OCI-LY7 (cell line): Measurements from ENCODE around the gene IRS1. TPM values are rescaled to one million over a fixed set of nuclear protein-coding genes. Genes with fewer than 3 reads are reported as not detected.

Experiments used
- BruUV-seq: library from RNA; stranded (reverse); fragments of 400-500 nt; replicated peaks from 2 replicates; lab custom pipeline; 2021; lab: Mats Ljungman, UMichigan
- CTCF ChIA-PET: fragments of 300-600 bp; sonication (Branson Sonifier 250); formaldehyde crosslinking; loops from one replicate; lab custom pipeline; 2022; ENCODE audit warnings: antibody characterized with exemption; ENCODE audit not compliant: unreplicated experiment; lab: Charles Lee
- POLR2A ChIA-PET: fragments of 300-600 bp; sonication (Branson Sonifier 250); formaldehyde crosslinking; loops from one replicate; lab custom pipeline; 2022; ENCODE audit warnings: antibody characterized with exemption; lab: Charles Lee
- DNase-seq: peaks from one replicate; pipeline ENCODE4 v3.0.0-alpha.2; 2015; ENCODE audit warnings: low spot score
- H2AFZ ChIP-seq: fragments of 200-600 bp; sonication (generic), shearing (Covaris generic); 2 replicates; pipeline ENCODE4 v1.6.1; 2014; ENCODE audit warnings: mild to moderate bottlenecking, antibody characterized with exemption, low read length, moderate library complexity
- H3K27ac ChIP-seq: fragments of 200-600 bp; sonication (generic); 2 replicates; pipeline ENCODE4 v1.5.1; 2014; ENCODE audit warnings: mixed run types, low read depth, mild to moderate bottlenecking, moderate library complexity, low read length, inconsistent platforms; ENCODE audit not compliant: poor library complexity, severe bottlenecking
- H3K36me3 ChIP-seq: fragments of 200-600 bp; sonication (generic); 2 replicates; pipeline ENCODE4 v1.6.1; 2014; ENCODE audit warnings: mild to moderate bottlenecking, antibody characterized with exemption, low read length, moderate library complexity, mixed read lengths; ENCODE audit not compliant: insufficient read depth
- H3K4me1 ChIP-seq: fragments of 200-600 bp; sonication (generic); 2 replicates; pipeline ENCODE4 v1.5.1; 2014; ENCODE audit warnings: mild to moderate bottlenecking, low read length; ENCODE audit not compliant: insufficient read depth, poor library complexity, severe bottlenecking
- H3K4me2 ChIP-seq: fragments of 200-600 bp; sonication (generic); 2 replicates; pipeline ENCODE4 v1.6.1; 2014; ENCODE audit warnings: mild to moderate bottlenecking, low read length
- H3K4me3 ChIP-seq: fragments of 200-600 bp; sonication (generic); 2 replicates; pipeline ENCODE4 v1.5.1; 2014; ENCODE audit warnings: mild to moderate bottlenecking, low read depth, low read length; ENCODE audit not compliant: poor library complexity, severe bottlenecking
- H3K79me2 ChIP-seq: fragments of 200-600 bp; sonication (generic); 2 replicates; pipeline ENCODE4 v1.6.1; 2016; ENCODE audit warnings: low read depth, mild to moderate bottlenecking, low read length, moderate library complexity, mixed read lengths; ENCODE audit not compliant: insufficient read depth
- H3K9me2 ChIP-seq: fragments of 200-600 bp; sonication (generic); 2 replicates; pipeline ENCODE4 v1.6.1; 2016; ENCODE audit warnings: mild to moderate bottlenecking, low read length, mixed read lengths; ENCODE audit not compliant: insufficient read depth
- H3K9me3 ChIP-seq: fragments of 200-600 bp; sonication (generic); 2 replicates; pipeline ENCODE4 v1.6.1; 2014; ENCODE audit warnings: mild to moderate bottlenecking, mixed run types, low read length, mixed read lengths
- H4K20me1 ChIP-seq: fragments of 200-600 bp; sonication (generic); 2 replicates; pipeline ENCODE4 v1.6.1; 2014; ENCODE audit warnings: mild to moderate bottlenecking, antibody characterized with exemption, low read length, moderate library complexity, mixed read lengths; ENCODE audit not compliant: insufficient read depth
- CTCF ChIP-seq: fragments of 200-600 bp; sonication (generic); conservative IDR thresholded peaks from 2 replicates; pipeline ENCODE4 v1.5.1; 2014; ENCODE audit warnings: mild to moderate bottlenecking, antibody characterized with exemption, low read length, moderate library complexity, mixed read lengths
- EZH2phosphoT487 ChIP-seq: fragments of 200-600 bp; sonication (generic); IDR thresholded peaks from 2 replicates; pipeline ENCODE4 v1.6.1; 2018; ENCODE audit warnings: low read depth, borderline replicate concordance, mild to moderate bottlenecking, mixed run types, antibody characterized with exemption, low read length, moderate library complexity, mixed read lengths
- intact Hi-C: fragments of 100-400 bp; cut with micrococcal nuclease; formaldehyde crosslinking; loops from one replicate; pipeline ENCODE4 v1.10.0; 2022; ENCODE audit not compliant: unreplicated experiment
- total RNA-seq, 2 experiments: library from RNA; depleted of rRNA in 1 of 2; stranded (reverse); fragments of >200 nt in 1 of 2; shearing (Covaris generic) in 1 of 2; gene quantifications; 2 replicates each; pipeline ENCODE4 v1.2.3, GENCODE V29; 2014 to 2022

IRS1 gene
- total RNA-seq, 2 experiments from 2014 or later: 18.1 to 23.5 TPM

GRCh38 chr2:226780431-226780830 lies 19.2 kb downstream of the IRS1 start:
- ChIA-PET POLR2A (interaction anchor here (0.6 to 4.7 kb wide), 4 partner anchors 9 to 598 kb away, joined by 3 to 50 read pairs (median 4); no protein-coding TSS in a partner anchor), CTCF (no interaction called here)
- TF ChIP-seq EZH2phosphoT487 (no peak), CTCF (no peak)
- DNase-seq: no peak
- Histone ChIP-seq H3K4me3 (no peak overlapping the region), H2AFZ (no peak overlapping the region), H3K27ac (no peak overlapping the region), H3K4me1 (peaks cover 15% of the 10 kb centered on the region), H3K9me2 (no peaks in the 10 kb centered on the region), H3K79me2 (peaks cover 17% of the 10 kb centered on the region; the same call in 1 of the 2 replicates), H3K4me2 (no peak overlapping the region), H3K9me3 (no peaks in the 10 kb centered on the region; the same call in 1 of the 2 replicates), H4K20me1 (no peaks in the 10 kb centered on the region), H3K36me3 (peaks cover 58% of the 10 kb centered on the region)
- intact Hi-C loops: no loop called here
- BruUV-seq: no TSS peak

GRCh38 chr2:226777611-226778010 lies 22.0 kb downstream of the IRS1 start:
- CTCF ChIA-PET: no interaction called here
- POLR2A ChIA-PET: interaction anchor here (0.8 to 4.7 kb wide), 3 partner anchors 12 to 60 kb away, joined by 3 to 50 read pairs (median 4); no protein-coding TSS in a partner anchor

More at GRCh38 chr2:226777611-226778010, 22.0 kb downstream of the IRS1 start:
- no peak for DNase-seq
- Histone ChIP-seq H4K20me1 (no peaks in the 10 kb centered on the region), H3K9me3 (no peaks in the 10 kb centered on the region), H3K36me3 (peaks cover 42% of the 10 kb centered on the region), H2AFZ (no peak overlapping the region), H3K4me2 (no peak overlapping the region), H3K27ac (no peak overlapping the region), H3K79me2 (peaks cover 36% of the 10 kb centered on the region; the same call in 1 of the 2 replicates), H3K4me3 (no peak overlapping the region), H3K9me2 (no peaks in the 10 kb centered on the region), H3K4me1 (peaks cover 43% of the 10 kb centered on the region)
- BruUV-seq: TSS peak; percentile 13
- TF ChIP-seq EZH2phosphoT487: no peak
- no peak for TF ChIP-seq CTCF
- intact Hi-C loops: no loop called here
